ENCODE data around the gene ANKS3.

DNA sequence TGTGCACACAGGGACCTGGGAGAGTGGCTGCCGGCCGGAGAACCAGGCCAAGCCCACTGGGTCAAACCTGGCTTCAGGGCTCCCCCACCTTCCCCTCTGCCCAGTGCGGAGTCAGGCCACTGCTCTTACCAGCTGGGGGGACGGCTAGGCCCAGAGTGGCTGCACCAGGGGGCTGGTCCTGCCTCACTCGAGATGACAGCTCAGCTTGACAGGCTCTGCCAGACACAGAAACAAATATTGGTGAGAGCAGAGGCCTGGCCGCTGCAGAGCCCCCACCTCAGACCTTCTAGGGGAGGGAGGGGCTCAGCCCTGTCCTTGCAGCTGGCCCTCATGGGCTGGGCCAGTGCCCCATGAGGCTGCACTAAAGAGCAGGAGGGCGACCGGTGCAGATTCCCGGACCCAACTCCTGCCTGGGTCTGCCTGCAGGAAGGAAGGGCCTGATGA lies 36.2 kb downstream of the ANKS3 start:
- TF ChIP-seq, protein P1, sequence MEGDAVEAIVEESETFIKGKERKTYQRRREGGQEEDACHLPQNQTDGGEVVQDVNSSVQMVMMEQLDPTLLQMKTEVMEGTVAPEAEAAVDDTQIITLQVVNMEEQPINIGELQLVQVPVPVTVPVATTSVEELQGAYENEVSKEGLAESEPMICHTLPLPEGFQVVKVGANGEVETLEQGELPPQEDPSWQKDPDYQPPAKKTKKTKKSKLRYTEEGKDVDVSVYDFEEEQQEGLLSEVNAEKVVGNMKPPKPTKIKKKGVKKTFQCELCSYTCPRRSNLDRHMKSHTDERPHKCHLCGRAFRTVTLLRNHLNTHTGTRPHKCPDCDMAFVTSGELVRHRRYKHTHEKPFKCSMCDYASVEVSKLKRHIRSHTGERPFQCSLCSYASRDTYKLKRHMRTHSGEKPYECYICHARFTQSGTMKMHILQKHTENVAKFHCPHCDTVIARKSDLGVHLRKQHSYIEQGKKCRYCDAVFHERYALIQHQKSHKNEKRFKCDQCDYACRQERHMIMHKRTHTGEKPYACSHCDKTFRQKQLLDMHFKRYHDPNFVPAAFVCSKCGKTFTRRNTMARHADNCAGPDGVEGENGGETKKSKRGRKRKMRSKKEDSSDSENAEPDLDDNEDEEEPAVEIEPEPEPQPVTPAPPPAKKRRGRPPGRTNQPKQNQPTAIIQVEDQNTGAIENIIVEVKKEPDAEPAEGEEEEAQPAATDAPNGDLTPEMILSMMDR (conservative IDR thresholded peaks at IDR 0.05; ENCODE audit: low read length): no peak
- TF ChIP-seq EZH2phosphoT487 (IDR thresholded peaks at IDR 0.05; ENCODE audit: borderline replicate concordance, low read depth, low read length): no peak
